ENCODE data around the gene TAS2R1. TPM values are rescaled to one million over a fixed set of nuclear protein-coding genes. Genes with fewer than 3 reads are reported as not detected.

Gene TAS2R1
- total and polyA plus RNA-seq, 2 donors (not counting 1 experiment from before 2014, with no cell fraction given): not detected

DNA sequence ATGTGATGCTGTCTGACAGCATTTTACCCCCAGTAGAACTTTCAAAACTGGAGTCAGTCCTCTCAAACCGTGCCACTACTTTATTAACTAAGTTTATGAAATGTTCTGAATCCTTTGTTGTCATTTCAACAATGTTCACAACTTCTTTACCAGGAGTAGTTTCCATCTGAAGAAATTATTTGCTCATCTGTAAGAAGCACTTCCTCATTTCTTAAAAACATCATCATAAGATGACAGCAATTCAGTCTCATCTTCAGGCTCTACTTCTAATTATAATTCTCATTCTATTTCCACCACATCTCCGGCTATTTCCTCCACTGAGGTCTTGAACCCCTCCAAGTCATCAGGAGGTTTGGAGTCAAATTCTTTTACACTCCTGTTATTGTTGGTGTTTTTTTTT lies 2.3 kb upstream of the TAS2R1 start:
- H2AFZ ChIP-seq (ENCODE audit: insufficient read depth, low read depth, low read length, poor library complexity, severe bottlenecking): no peak overlapping the region
- no peaks in the 10 kb centered on the region for H3K36me3 ChIP-seq (replicated peaks in 1 of 2; ENCODE audit: control extremely low read depth in 1 of 2, control insufficient read depth in 1 of 2, extremely low read depth in 1 of 2, insufficient read depth in 2 of 2, low read length in 1 of 2)
- no peak overlapping the region for H3K4me3 Mint-ChIP-seq
- no peaks in the 10 kb centered on the region for H3K27me3 ChIP-seq (replicated peaks in 1 of 4; ENCODE audit: control extremely low read depth in 1 of 4, control insufficient read depth in 3 of 4, insufficient read depth in 4 of 4, low read length in 3 of 4)
- no peak for TF ChIP-seq EZH2 (IDR thresholded peaks at IDR 0.05; ENCODE audit: borderline replicate concordance, insufficient read depth, low read depth, low read length, poor library complexity, severe bottlenecking)
- DNase-seq (no peak), ATAC-seq (ENCODE audit: low read depth) (no peak)
- H3K4me2 ChIP-seq (replicated peaks; ENCODE audit: low read depth, low read length, poor library complexity, severe bottlenecking): no peak overlapping the region
- H3K27ac Mint-ChIP-seq: no peak overlapping the region
- no peaks in the 10 kb centered on the region for H3K27me3 Mint-ChIP-seq
- no peak overlapping the region for H3K4me3 ChIP-seq (ENCODE audit: control extremely low read depth in 1 of 5, extremely low read depth in 1 of 5, insufficient read depth in 1 of 5, low read depth in 2 of 5, low read length in 4 of 5)
- H3K4me1 ChIP-seq (ENCODE audit: control insufficient read depth in 2 of 2, insufficient read depth in 2 of 2, low read length in 2 of 2): no peaks in the 10 kb centered on the region
- H3K79me2 ChIP-seq (ENCODE audit: control insufficient read depth, insufficient read depth, low read length): no peaks in the 10 kb centered on the region
- 60% methylated on average over 1 of the region's 2 CpGs for WGBS (ENCODE audit: insufficient coverage)
- H3K27ac ChIP-seq (ENCODE audit: low read length in 2 of 2): no peak overlapping the region
- H3K9ac ChIP-seq (ENCODE audit: low read length): no peak overlapping the region
- peaks cover 0 to 5% (median 0%) of the 10 kb centered on the region in 3 donors for H3K9me3 ChIP-seq (ENCODE audit: control extremely low read depth in 1 of 3, control insufficient read depth in 2 of 3, insufficient read depth in 1 of 3, low read length in 2 of 3)
- POLR2A ChIA-PET: no interaction called here
- CTCF ChIA-PET: no interaction called here
- H3K9me3 Mint-ChIP-seq (ENCODE audit: insufficient read depth): peaks cover 10% of the 10 kb centered on the region
- no peaks in the 10 kb centered on the region for H3K4me1 Mint-ChIP-seq
- intact Hi-C loops (cut with micrococcal nuclease): no loop called here
- H4K20me1 ChIP-seq (ENCODE audit: control insufficient read depth, insufficient read depth, low read length, poor library complexity, severe bottlenecking): no peaks in the 10 kb centered on the region

DNA sequence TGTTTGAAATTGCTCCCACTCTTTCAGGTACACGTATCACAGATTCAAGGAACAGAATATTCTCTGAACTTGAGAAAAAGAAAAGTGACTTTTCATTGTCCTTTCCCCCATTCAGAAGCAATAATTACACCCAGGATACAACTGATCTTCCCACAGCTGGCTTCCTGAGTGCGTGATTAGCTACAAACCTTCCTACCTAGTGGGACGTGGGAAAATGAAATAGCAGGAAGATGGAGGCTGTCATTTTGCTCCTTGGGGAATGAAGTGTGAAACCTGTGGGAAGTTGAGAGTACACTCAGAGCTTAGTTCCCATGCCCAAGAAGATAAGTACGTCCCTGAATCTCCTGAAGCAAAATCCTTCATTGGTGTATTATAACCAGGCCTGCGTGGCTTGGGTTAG lies 2.6 kb downstream of the TAS2R1 start:
- Histone ChIP-seq H2AFZ (ENCODE audit: insufficient read depth, low read depth, low read length, poor library complexity, severe bottlenecking) (no peak overlapping the region), H4K20me1 (ENCODE audit: control insufficient read depth, insufficient read depth, low read length, poor library complexity, severe bottlenecking) (no peaks in the 10 kb centered on the region), H3K4me1 (ENCODE audit: control insufficient read depth in 2 of 2, insufficient read depth in 2 of 2, low read length in 2 of 2) (no peaks in the 10 kb centered on the region), H3K4me2 (replicated peaks; ENCODE audit: low read depth, low read length, poor library complexity, severe bottlenecking) (no peak overlapping the region), H3K36me3 (replicated peaks in 1 of 2; ENCODE audit: control extremely low read depth in 1 of 2, control insufficient read depth in 1 of 2, extremely low read depth in 1 of 2, insufficient read depth in 2 of 2, low read length in 1 of 2) (no peaks in the 10 kb centered on the region), H3K27ac (ENCODE audit: low read length in 2 of 2) (no peak overlapping the region), H3K79me2 (ENCODE audit: control insufficient read depth, insufficient read depth, low read length) (no peaks in the 10 kb centered on the region), H3K27me3 (replicated peaks in 1 of 4; ENCODE audit: control extremely low read depth in 1 of 4, control insufficient read depth in 3 of 4, insufficient read depth in 4 of 4, low read length in 3 of 4) (no peaks in the 10 kb centered on the region), H3K4me3 (ENCODE audit: control extremely low read depth in 1 of 5, extremely low read depth in 1 of 5, insufficient read depth in 1 of 5, low read depth in 2 of 5, low read length in 4 of 5) (no peak overlapping the region), H3K9ac (ENCODE audit: low read length) (no peak overlapping the region), H3K9me3 (ENCODE audit: control extremely low read depth in 1 of 3, control insufficient read depth in 2 of 3, insufficient read depth in 1 of 3, low read length in 2 of 3) (no peaks in the 10 kb centered on the region)
- H3K9me3 Mint-ChIP-seq (ENCODE audit: insufficient read depth): no peaks in the 10 kb centered on the region
- ATAC-seq (ENCODE audit: low read depth): no peak
- no peak overlapping the region for H3K4me3 Mint-ChIP-seq
- ChIA-PET POLR2A (no interaction called here), CTCF (no interaction called here)
- H3K27me3 Mint-ChIP-seq: no peaks in the 10 kb centered on the region
- H3K4me1 Mint-ChIP-seq: no peaks in the 10 kb centered on the region
- WGBS (ENCODE audit: insufficient coverage): no CpG with 5 or more reads among the region's 5 CpGs
- TF ChIP-seq EZH2 (IDR thresholded peaks at IDR 0.05; ENCODE audit: borderline replicate concordance, insufficient read depth, low read depth, low read length, poor library complexity, severe bottlenecking) (no peak), CTCF (IDR thresholded peaks at IDR 0.05) (no peak)
- DNase-seq: no peak
- intact Hi-C loops (cut with micrococcal nuclease): no loop called here
- H3K27ac Mint-ChIP-seq: no peak overlapping the region
